Measurements from ENCODE around the gene RAD51B. TPM values are rescaled to one million over a fixed set of nuclear protein-coding genes. Genes with fewer than 3 reads are reported as not detected.
A peak's percentile ranks its signal among the peaks of the same experiment; 100 is the strongest.

The RAD51B gene
- total RNA-seq, 1 experiment from 2014 or later, result 29.9 TPM

DNA sequence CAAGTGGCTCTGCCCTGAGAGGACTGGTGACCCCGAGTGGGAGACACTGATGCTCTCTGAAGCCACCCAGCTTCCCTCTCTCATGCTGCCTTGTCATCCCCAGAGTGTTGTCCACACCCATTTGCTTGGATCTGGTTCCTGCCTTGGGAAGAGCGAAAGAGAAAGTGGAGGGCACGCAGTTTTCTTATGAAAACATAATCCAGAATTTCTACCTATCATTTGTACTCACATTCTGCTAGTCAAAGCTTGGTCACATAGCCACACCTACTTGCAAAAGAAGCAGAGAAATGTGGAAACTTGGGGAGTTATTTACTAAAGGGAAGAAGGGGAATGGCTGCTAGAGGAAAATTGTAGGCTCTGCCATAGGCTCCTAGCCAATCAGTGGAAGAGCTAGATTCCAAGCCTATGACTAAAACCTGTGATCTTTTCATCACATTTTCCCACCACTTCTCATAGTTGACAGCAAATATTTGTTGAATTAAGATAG lies 647.0 kb downstream of the RAD51B start:
- Histone ChIP-seq H3K4me3 (peak overlapping the region; percentile 23; the same call in 1 of the 2 replicates), H3K36me3 (ENCODE audit: low read depth) (peaks cover under 1% of the 10 kb centered on the region; the same call in 1 of the 2 replicates), H2AFZ (no peak overlapping the region), H3K9me3 (ENCODE audit: insufficient read depth, low read depth) (no peaks in the 10 kb centered on the region), H3F3A (ENCODE audit: insufficient read depth, low read depth) (peaks cover 65% of the 10 kb centered on the region), H3K9me2 (ENCODE audit: insufficient read depth) (no peaks in the 10 kb centered on the region), H3K27me3 (ENCODE audit: insufficient read depth, low read depth) (no peaks in the 10 kb centered on the region), H3K79me2 (ENCODE audit: low read depth) (peaks cover 6% of the 10 kb centered on the region), H3K4me2 (peak overlapping the region; percentile 67), H3K4me1 (replicated peaks; ENCODE audit: insufficient read depth) (peaks cover 95% of the 10 kb centered on the region), H4K20me1 (ENCODE audit: insufficient read depth) (no peaks in the 10 kb centered on the region), H3K27ac (peak overlapping the region; percentile 96)
- BruUV-seq (replicated peaks), result no TSS peak
- ChIA-PET POLR2A (ENCODE audit: unreplicated experiment) (interaction anchor here (0.5 to 0.7 kb wide), 7 partner anchors 29 to 793 kb away, joined by 3 to 6 read pairs (median 4); partner anchors contain the start of gene GALNT16), CTCF (interaction anchor here (0.7 kb wide), 1 partner anchor 61 kb away, joined by 3 read pairs; no protein-coding TSS in a partner anchor)
- no peak for TF ChIP-seq EZH2 (IDR thresholded peaks at IDR 0.05; ENCODE audit: low read depth)
- TF ChIP-seq, protein P1, sequence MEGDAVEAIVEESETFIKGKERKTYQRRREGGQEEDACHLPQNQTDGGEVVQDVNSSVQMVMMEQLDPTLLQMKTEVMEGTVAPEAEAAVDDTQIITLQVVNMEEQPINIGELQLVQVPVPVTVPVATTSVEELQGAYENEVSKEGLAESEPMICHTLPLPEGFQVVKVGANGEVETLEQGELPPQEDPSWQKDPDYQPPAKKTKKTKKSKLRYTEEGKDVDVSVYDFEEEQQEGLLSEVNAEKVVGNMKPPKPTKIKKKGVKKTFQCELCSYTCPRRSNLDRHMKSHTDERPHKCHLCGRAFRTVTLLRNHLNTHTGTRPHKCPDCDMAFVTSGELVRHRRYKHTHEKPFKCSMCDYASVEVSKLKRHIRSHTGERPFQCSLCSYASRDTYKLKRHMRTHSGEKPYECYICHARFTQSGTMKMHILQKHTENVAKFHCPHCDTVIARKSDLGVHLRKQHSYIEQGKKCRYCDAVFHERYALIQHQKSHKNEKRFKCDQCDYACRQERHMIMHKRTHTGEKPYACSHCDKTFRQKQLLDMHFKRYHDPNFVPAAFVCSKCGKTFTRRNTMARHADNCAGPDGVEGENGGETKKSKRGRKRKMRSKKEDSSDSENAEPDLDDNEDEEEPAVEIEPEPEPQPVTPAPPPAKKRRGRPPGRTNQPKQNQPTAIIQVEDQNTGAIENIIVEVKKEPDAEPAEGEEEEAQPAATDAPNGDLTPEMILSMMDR (conservative IDR thresholded peaks at IDR 0.05), result no peak
- peak; percentile 65 to 100 for DNase-seq
- intact Hi-C loops (cut with micrococcal nuclease; ENCODE audit: unreplicated experiment), result loop anchor here (1.0 to 10.0 kb wide), 12 partner anchors 13 to 524 kb away; partner anchors contain the start of gene ZFP36L1

DNA sequence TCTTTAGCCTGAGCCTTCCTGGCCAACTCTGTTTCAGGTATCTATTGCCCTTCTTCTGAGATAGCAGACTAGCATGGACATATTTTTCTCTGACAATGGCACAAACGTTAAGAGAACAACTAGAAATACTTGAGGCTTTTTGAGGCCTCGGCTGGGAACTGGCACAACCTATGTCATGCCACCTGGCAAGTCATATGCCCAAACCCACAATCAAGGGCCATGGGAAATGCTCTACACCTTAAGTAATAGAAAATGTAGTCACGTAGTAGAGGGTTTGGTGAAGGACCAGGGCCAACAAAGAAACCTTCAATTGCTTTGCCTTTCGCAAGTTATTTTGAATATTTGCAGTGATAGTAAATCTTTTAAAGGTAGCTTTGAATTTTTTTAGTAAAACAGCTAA lies 647.8 kb downstream of the RAD51B start:
- peaks cover 86% of the 10 kb centered on the region for H3K4me1 ChIP-seq (replicated peaks; ENCODE audit: insufficient read depth)
- peak overlapping the region; percentile 67 for H3K4me2 ChIP-seq
- H4K20me1 ChIP-seq (ENCODE audit: insufficient read depth), result no peaks in the 10 kb centered on the region
- peaks cover 6% of the 10 kb centered on the region for H3K79me2 ChIP-seq (ENCODE audit: low read depth)
- no peak overlapping the region for H3K4me3 ChIP-seq
- no peak for TF ChIP-seq EZH2 (IDR thresholded peaks at IDR 0.05; ENCODE audit: low read depth)
- TF ChIP-seq, protein P1 (conservative IDR thresholded peaks at IDR 0.05), result no peak
- H3K9me2 ChIP-seq (ENCODE audit: insufficient read depth), result no peaks in the 10 kb centered on the region
- CTCF ChIA-PET, result no interaction called here
- no peak for DNase-seq
- no peak overlapping the region for H2AFZ ChIP-seq
- BruUV-seq (replicated peaks), result TSS peak; percentile 73
- H3K36me3 ChIP-seq (ENCODE audit: low read depth), result no peaks in the 10 kb centered on the region
- peaks cover 65% of the 10 kb centered on the region for H3F3A ChIP-seq (ENCODE audit: insufficient read depth, low read depth)
- H3K27ac ChIP-seq, result peak overlapping the region; percentile 96
- no peaks in the 10 kb centered on the region for H3K9me3 ChIP-seq (ENCODE audit: insufficient read depth, low read depth)
- H3K27me3 ChIP-seq (ENCODE audit: insufficient read depth, low read depth), result no peaks in the 10 kb centered on the region
- POLR2A ChIA-PET (ENCODE audit: unreplicated experiment), result interaction anchor here (0.6 kb wide), 1 partner anchor 506 kb away, joined by 4 read pairs; no protein-coding TSS in a partner anchor
- intact Hi-C loops (cut with micrococcal nuclease; ENCODE audit: unreplicated experiment), result loop anchor here (2.0 to 10.0 kb wide), 7 partner anchors 21 to 525 kb away; partner anchors contain the start of gene ZFP36L1

DNA sequence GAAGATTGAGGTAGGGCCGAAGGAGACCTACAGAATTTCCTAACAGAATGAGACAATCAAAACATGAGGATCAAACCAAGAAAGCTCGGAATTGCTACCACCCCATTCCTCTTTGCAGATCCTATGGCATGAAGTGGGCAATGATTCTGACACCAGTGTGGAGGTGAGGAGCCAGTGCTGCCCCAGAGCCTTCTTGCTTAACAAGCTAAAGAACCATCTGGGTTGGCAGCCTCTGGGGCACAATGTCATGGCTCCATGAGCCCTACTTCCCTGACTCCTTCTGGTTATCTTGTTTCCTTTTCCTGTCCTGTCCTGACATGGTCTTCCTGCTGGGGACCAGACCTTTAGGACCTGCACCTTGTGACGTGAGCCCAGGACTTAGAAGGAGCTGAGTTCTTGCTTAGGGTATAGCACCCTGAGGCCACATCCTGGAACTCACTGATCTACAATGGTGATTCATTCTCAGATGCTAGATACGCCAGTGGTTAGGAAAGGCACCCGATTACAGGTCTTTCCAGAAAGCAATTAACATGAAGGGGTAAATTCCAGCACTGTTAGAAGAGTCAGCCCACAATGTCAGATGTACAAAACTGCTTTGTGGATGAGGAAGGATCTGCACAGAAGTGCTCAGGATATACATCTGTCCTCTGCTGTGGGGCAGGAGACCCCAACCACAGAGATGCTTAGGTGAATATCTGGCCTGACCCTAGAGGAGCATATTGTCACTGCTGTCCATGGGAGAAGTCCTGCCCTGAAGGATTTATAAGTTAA lies 649.0 kb downstream of the RAD51B start:
- TF ChIP-seq EZH2 (IDR thresholded peaks at IDR 0.05; ENCODE audit: low read depth), result no peak
- TF ChIP-seq, protein P1 (conservative IDR thresholded peaks at IDR 0.05), result no peak
- CTCF ChIA-PET, result interaction anchor here (0.7 to 1.0 kb wide), 3 partner anchors 9 to 546 kb away, joined by 3 read pairs; no protein-coding TSS in a partner anchor
- intact Hi-C loops (cut with micrococcal nuclease; ENCODE audit: unreplicated experiment), result loop anchor here (5.0 to 10.0 kb wide), 3 partner anchors 324 to 526 kb away; no protein-coding TSS in a partner anchor
- no TSS peak for BruUV-seq (replicated peaks)
- Histone ChIP-seq H4K20me1 (ENCODE audit: insufficient read depth) (no peaks in the 10 kb centered on the region), H3K9me3 (ENCODE audit: insufficient read depth, low read depth) (no peaks in the 10 kb centered on the region), H3K27me3 (ENCODE audit: insufficient read depth, low read depth) (no peaks in the 10 kb centered on the region), H3K27ac (peak overlapping the region; percentile 96), H3K4me1 (replicated peaks; ENCODE audit: insufficient read depth) (peaks cover 82% of the 10 kb centered on the region), H3K4me2 (peak overlapping the region; percentile 67), H3K4me3 (peak overlapping the region; percentile 8; the same call in 1 of the 2 replicates), H3K79me2 (ENCODE audit: low read depth) (peaks cover 6% of the 10 kb centered on the region), H3F3A (ENCODE audit: insufficient read depth, low read depth) (peaks cover 62% of the 10 kb centered on the region), H3K36me3 (ENCODE audit: low read depth) (no peaks in the 10 kb centered on the region), H2AFZ (no peak overlapping the region), H3K9me2 (ENCODE audit: insufficient read depth) (no peaks in the 10 kb centered on the region)
- peak; percentile 71 to 99 for DNase-seq
- POLR2A ChIA-PET (ENCODE audit: unreplicated experiment), result interaction anchor here (0.5 to 0.7 kb wide), 8 partner anchors 39 to 644 kb away, joined by 3 to 30 read pairs (median 5); partner anchors contain the start of gene ZFP36L1
